GM12878 (cell line): ENCODE results near the gene MMD2. TPM values are rescaled to one million over a fixed set of nuclear protein-coding genes. Genes with fewer than 3 reads are reported as not detected.

Experiments
- ATAC-seq: fragments of 200-7000 bp; cut with Tn5 transposase; 3 replicates; pipeline ENCODE4 v1.9.1; 2020; ENCODE audit warnings: mild to moderate bottlenecking, moderate library complexity
- BruUV-seq: library from RNA; stranded (reverse); fragments of 400-500 nt; replicated peaks from 2 replicates; lab custom pipeline; 2021; lab: Mats Ljungman, UMichigan
- CTCF ChIA-PET: fragments of 300-600 bp; sonication (Branson Sonifier 250); formaldehyde crosslinking; extraction: SDS; loops from one replicate; lab custom pipeline; 2021; ENCODE audit warnings: inconsistent platforms; lab: Yijun Ruan, JAX
- POLR2A ChIA-PET: fragments of 350-600 bp; formaldehyde crosslinking; extraction: SDS; loops from one replicate; lab custom pipeline; 2021; ENCODE audit warnings: inconsistent platforms; lab: Charles Lee
- RAD21 ChIA-PET: fragments of 300-600 bp; sonication (Branson Sonifier 250); formaldehyde crosslinking; loops from one replicate; lab custom pipeline; 2023; ENCODE audit warnings: antibody characterized with exemption; ENCODE audit not compliant: unreplicated experiment; lab: Charles Lee
- SMC1A ChIA-PET: fragments of 300-600 bp; sonication (Branson Sonifier 250); formaldehyde crosslinking; loops from one replicate; lab custom pipeline; 2023; ENCODE audit not compliant: unreplicated experiment, uncharacterized antibody; lab: Charles Lee
- DNase-seq: peaks from one replicate; pipeline ENCODE4 v3.0.0-alpha.2; 2011; ENCODE audit warnings: low read depth, low spot score
- FAIRE-seq: peaks from 3 replicates; lab custom pipeline; 2011; peaks lifted over from hg19 to GRCh38; lab: Jason Lieb, UNC
- H2AFZ ChIP-seq: 2 replicates; pipeline ENCODE4 v1.6.0; 2011; ENCODE audit warnings: low read depth, low read length, control low read depth; ENCODE audit not compliant: control insufficient read depth
- H3K27ac ChIP-seq: 2 replicates; pipeline ENCODE4 v1.5.1; 2011; ENCODE audit warnings: control low read depth; ENCODE audit not compliant: control insufficient read depth, insufficient read depth
- H3K27me3 ChIP-seq, 2 experiments: replicated peaks in 1 of 2; 2 replicates each; pipeline versions ENCODE4 v1.6.0 to v1.6.1; 2011; ENCODE audit warnings: low read length in 1 of 2; ENCODE audit not compliant: control insufficient read depth in 2 of 2, insufficient read depth in 2 of 2
- H3K36me3 ChIP-seq, 2 experiments: 2 replicates each; pipeline ENCODE4 v1.5.1; 2011; ENCODE audit warnings: low read length in 1 of 2; ENCODE audit not compliant: control insufficient read depth in 2 of 2, insufficient read depth in 2 of 2
- H3K4me1 ChIP-seq: 2 replicates; pipeline ENCODE4 v1.6.1; 2011; ENCODE audit warnings: mild to moderate bottlenecking, low read length, moderate library complexity, mixed read lengths; ENCODE audit not compliant: control insufficient read depth, insufficient read depth
- H3K4me2 ChIP-seq: 2 replicates; pipeline ENCODE4 v1.6.0; 2011; ENCODE audit warnings: control low read depth; ENCODE audit not compliant: control insufficient read depth, insufficient read depth
- H3K4me3 ChIP-seq: fragments of 200-600 bp; sonication (generic); 2 replicates; pipeline ENCODE4 v1.5.1; 2016
- H3K79me2 ChIP-seq: 2 replicates; pipeline ENCODE4 v1.6.0; 2011; ENCODE audit warnings: low read length; ENCODE audit not compliant: control insufficient read depth, insufficient read depth
- H3K9ac ChIP-seq: 2 replicates; pipeline ENCODE4 v1.8.0; 2011; ENCODE audit warnings: low read length, control low read depth, mixed read lengths; ENCODE audit not compliant: control insufficient read depth, insufficient read depth
- H3K9me3 ChIP-seq: replicated peaks from 3 replicates; pipeline ENCODE4 v1.5.1; 2011; ENCODE audit warnings: mild to moderate bottlenecking, low read length; ENCODE audit not compliant: control insufficient read depth, insufficient read depth
- H4K20me1 ChIP-seq: 2 replicates; pipeline ENCODE4 v1.6.0; 2011; ENCODE audit not compliant: control insufficient read depth, insufficient read depth
- CHD2 ChIP-seq: IDR thresholded peaks from 2 replicates; pipeline ENCODE4 v1.6.1; 2011; ENCODE audit warnings: low read depth, low read length, improper control_type of control experiment, borderline replicate concordance
- CREM ChIP-seq: IDR thresholded peaks from 2 replicates; pipeline ENCODE4 v1.6.1; 2014; ENCODE audit warnings: antibody characterized with exemption, low read depth
- EED ChIP-seq: sonication (generic); IDR thresholded peaks from 2 replicates; pipeline ENCODE4 v1.6.1; 2016; ENCODE audit warnings: antibody characterized with exemption, low read depth
- ELK1 ChIP-seq: IDR thresholded peaks from 2 replicates; pipeline ENCODE4 v1.6.1; 2012; ENCODE audit warnings: low read depth, low read length, improper control_type of control experiment
- FOXK2 ChIP-seq: fragments of 450-650 bp; IDR thresholded peaks from 2 replicates; pipeline ENCODE4 v1.6.1; 2017; ENCODE audit warnings: mild to moderate bottlenecking, moderate library complexity
- HDAC2 ChIP-seq: fragments of 200-600 bp; sonication (generic); IDR thresholded peaks from 2 replicates; pipeline ENCODE4 v1.6.1; 2017
- MEF2B ChIP-seq: fragments of 450-650 bp; IDR thresholded peaks from 2 replicates; pipeline ENCODE4 v1.6.1; 2018; ENCODE audit warnings: mild to moderate bottlenecking, moderate library complexity; ENCODE audit not compliant: partially characterized antibody, poor library complexity, severe bottlenecking
- MYB ChIP-seq: fragments of 150-350 bp; IDR thresholded peaks from 2 replicates; pipeline ENCODE4 v1.6.1; 2014; ENCODE audit warnings: mild to moderate bottlenecking, low read depth, low read length, borderline replicate concordance
- NFYB ChIP-seq: IDR thresholded peaks from 2 replicates; pipeline ENCODE4 v1.6.1; 2011; ENCODE audit warnings: low read depth, mild to moderate bottlenecking, low read length, improper control_type of control experiment, moderate library complexity; ENCODE audit not compliant: insufficient read depth
- POLR2AphosphoS5 ChIP-seq: IDR thresholded peaks from 2 replicates; pipeline ENCODE4 v1.6.1; 2011; ENCODE audit warnings: mild to moderate bottlenecking, low read length, inconsistent platforms
- RB1 ChIP-seq: fragments of 450-650 bp; formaldehyde crosslinking; IDR thresholded peaks from 2 replicates; pipeline ENCODE4 v1.6.1; 2017; ENCODE audit warnings: mild to moderate bottlenecking, borderline replicate concordance
- RBBP5 ChIP-seq: fragments of 200-600 bp; sonication (generic); conservative IDR thresholded peaks from 2 replicates; pipeline ENCODE4 v1.6.1; 2016
- SMAD5 ChIP-seq: IDR thresholded peaks from 2 replicates; pipeline ENCODE4 v1.6.1; 2016; ENCODE audit warnings: antibody characterized with exemption, low read depth
- SMARCA5 ChIP-seq: fragments of 450-650 bp; IDR thresholded peaks from 2 replicates; pipeline ENCODE4 v1.6.1; 2017; ENCODE audit warnings: mild to moderate bottlenecking
- SREBF2 ChIP-seq: IDR thresholded peaks from 2 replicates; pipeline ENCODE4 v1.6.1; 2012; ENCODE audit warnings: mild to moderate bottlenecking, low read length
- TCF7 ChIP-seq: IDR thresholded peaks from 2 replicates; pipeline ENCODE4 v1.6.1; 2014; ENCODE audit warnings: antibody characterized with exemption, borderline replicate concordance
- YBX1 ChIP-seq: fragments of 450-650 bp; IDR thresholded peaks from 2 replicates; pipeline ENCODE4 v1.6.1; 2016; ENCODE audit warnings: antibody characterized with exemption
- ZNF384 ChIP-seq: IDR thresholded peaks from 2 replicates; pipeline ENCODE4 v1.6.1; 2012; ENCODE audit warnings: low read depth, mild to moderate bottlenecking, low read length, improper control_type of control experiment, borderline replicate concordance
- ZNF622 ChIP-seq: fragments of 450-650 bp; IDR thresholded peaks from 2 replicates; pipeline ENCODE4 v1.6.1; 2017; ENCODE audit warnings: mild to moderate bottlenecking, inconsistent platforms
- WGBS: methylation state at CpG from one replicate; pipeline ENCODE4 v1.1.6; 2016; ENCODE audit warnings: low lambda C conversion rate; ENCODE audit not compliant: insufficient replicate concordance, insufficient coverage; ENCODE audit errors: missing lambda C conversion rate; 5-methylcytosine and 5-hydroxymethylcytosine counted together
- in situ Hi-C: fragments of 300-500 bp; cut with MboI; formaldehyde crosslinking; loops from 9 replicates; pipeline ENCODE4 v1.14.3; 2018; ENCODE audit warnings: mixed read lengths
- intact Hi-C: fragments of 100-400 bp; cut with micrococcal nuclease; formaldehyde crosslinking; loops from one replicate; pipeline ENCODE4 v1.14.2; 2022; ENCODE audit not compliant: unreplicated experiment
- polyA plus RNA-seq, 11 experiments: library from polyadenylated mRNA; depleted of rRNA in 4 of 11; unstranded in 6 of 11; stranded (reverse) in 5 of 11; fragments of >200 nt; fragmentation: Nextera tagmentation in 4 of 11; fragmentation: Illumina TruSeq in 1 of 11; extraction: Ambion mirVana in 4 of 11; extraction: Trizol in 1 of 11; gene quantifications; 1 replicate in 1 of 11; 2 replicates in 10 of 11; pipeline versions ENCODE4 v1.2.1 to v1.2.3, GENCODE V29; 2011 to 2016; ENCODE audit warnings: inconsistent platforms in 2 of 11, missing spikeins in 2 of 11, low read depth in 1 of 11
- total RNA-seq, 4 experiments: library from RNA; depleted of rRNA in 3 of 4; stranded (reverse); fragments of >200 nt in 3 of 4; fragmentation: Illumina TruSeq in 1 of 4; extraction: Trizol in 1 of 4; gene quantifications; 2 replicates each; pipeline versions ENCODE4 v1.2.1 to v1.2.3, GENCODE V29; 2013 to 2021
- TF ChIP-seq, protein P1 (sequence below): IDR thresholded peaks from 2 replicates; pipeline ENCODE4 v1.6.1; 2012; ENCODE audit warnings: improper control_type of control experiment, low read depth, low read length; ENCODE audit not compliant: insufficient replicate concordance

The MMD2 gene
- total and polyA plus RNA-seq, 10 of the 15 experiments (the other 5 are each of a cell fraction or from before 2014, with no cell fraction given): not detected

- peaks cover 12% of the 10 kb centered on the region for H3K79me2 ChIP-seq
- ATAC-seq: peak; percentile 96
- peak overlapping the region; percentile 71; the same call in 1 of the 2 replicates for H3K9ac ChIP-seq
- no peaks in the 10 kb centered on the region for H3K4me1 ChIP-seq
- H3K27me3 ChIP-seq: no peaks in the 10 kb centered on the region
- peak overlapping the region; percentile 76; the same call in 1 of the 2 replicates for H3K4me3 ChIP-seq
- POLR2A ChIA-PET: interaction anchor here (0.6 to 0.9 kb wide), 2 partner anchors 106 to 198 kb away, joined by 3 read pairs; partner anchors contain the start of gene AP5Z1
- DNase-seq: peak; percentile 69
- FAIRE-seq: no peak
- intact Hi-C loops (loop anchor here (1.0 to 10.0 kb wide), 4 partner anchors 71 to 179 kb away; partner anchors contain the start of gene RBAK), in situ Hi-C loops (loop anchor here (5.0 kb wide), 1 partner anchor 109 kb away; no protein-coding TSS in a partner anchor)
- peak overlapping the region; percentile 48 for H3K27ac ChIP-seq
- WGBS: 3% methylated on average over 40 of the region's 41 CpGs
- no peaks in the 10 kb centered on the region for H3K9me3 ChIP-seq
- H3K4me2 ChIP-seq: peak overlapping the region; percentile 17; the same call in 1 of the 2 replicates
- CTCF ChIA-PET: interaction anchor here (0.5 to 1.6 kb wide), 31 partner anchors 8 to 477 kb away, joined by 3 to 15 read pairs (median 4); partner anchors contain the start of gene RBAK
- SMC1A ChIA-PET: interaction anchor here (0.6 to 1.5 kb wide), 5 partner anchors 9 to 113 kb away, joined by 3 to 7 read pairs (median 6); no protein-coding TSS in a partner anchor
- H2AFZ ChIP-seq: peak overlapping the region; percentile 84
- H3K36me3 ChIP-seq: peaks cover 0 to 11% of the 10 kb centered on the region in 2 experiments; a peak in 2 of 4 replicates
- no TSS peak for BruUV-seq
- no peaks in the 10 kb centered on the region for H4K20me1 ChIP-seq
- RAD21 ChIA-PET: interaction anchor here (0.7 to 1.7 kb wide), 14 partner anchors 9 to 706 kb away, joined by 3 to 18 read pairs (median 6); no protein-coding TSS in a partner anchor
- no peak for TF ChIP-seq YBX1
- TF ChIP-seq ZNF384: no peak
- no peak for TF ChIP-seq CHD2
- TF ChIP-seq SMARCA5: peak; percentile 72; the same call in 1 of the 2 replicates
- no peak for TF ChIP-seq ZNF622
- TF ChIP-seq, protein P1, sequence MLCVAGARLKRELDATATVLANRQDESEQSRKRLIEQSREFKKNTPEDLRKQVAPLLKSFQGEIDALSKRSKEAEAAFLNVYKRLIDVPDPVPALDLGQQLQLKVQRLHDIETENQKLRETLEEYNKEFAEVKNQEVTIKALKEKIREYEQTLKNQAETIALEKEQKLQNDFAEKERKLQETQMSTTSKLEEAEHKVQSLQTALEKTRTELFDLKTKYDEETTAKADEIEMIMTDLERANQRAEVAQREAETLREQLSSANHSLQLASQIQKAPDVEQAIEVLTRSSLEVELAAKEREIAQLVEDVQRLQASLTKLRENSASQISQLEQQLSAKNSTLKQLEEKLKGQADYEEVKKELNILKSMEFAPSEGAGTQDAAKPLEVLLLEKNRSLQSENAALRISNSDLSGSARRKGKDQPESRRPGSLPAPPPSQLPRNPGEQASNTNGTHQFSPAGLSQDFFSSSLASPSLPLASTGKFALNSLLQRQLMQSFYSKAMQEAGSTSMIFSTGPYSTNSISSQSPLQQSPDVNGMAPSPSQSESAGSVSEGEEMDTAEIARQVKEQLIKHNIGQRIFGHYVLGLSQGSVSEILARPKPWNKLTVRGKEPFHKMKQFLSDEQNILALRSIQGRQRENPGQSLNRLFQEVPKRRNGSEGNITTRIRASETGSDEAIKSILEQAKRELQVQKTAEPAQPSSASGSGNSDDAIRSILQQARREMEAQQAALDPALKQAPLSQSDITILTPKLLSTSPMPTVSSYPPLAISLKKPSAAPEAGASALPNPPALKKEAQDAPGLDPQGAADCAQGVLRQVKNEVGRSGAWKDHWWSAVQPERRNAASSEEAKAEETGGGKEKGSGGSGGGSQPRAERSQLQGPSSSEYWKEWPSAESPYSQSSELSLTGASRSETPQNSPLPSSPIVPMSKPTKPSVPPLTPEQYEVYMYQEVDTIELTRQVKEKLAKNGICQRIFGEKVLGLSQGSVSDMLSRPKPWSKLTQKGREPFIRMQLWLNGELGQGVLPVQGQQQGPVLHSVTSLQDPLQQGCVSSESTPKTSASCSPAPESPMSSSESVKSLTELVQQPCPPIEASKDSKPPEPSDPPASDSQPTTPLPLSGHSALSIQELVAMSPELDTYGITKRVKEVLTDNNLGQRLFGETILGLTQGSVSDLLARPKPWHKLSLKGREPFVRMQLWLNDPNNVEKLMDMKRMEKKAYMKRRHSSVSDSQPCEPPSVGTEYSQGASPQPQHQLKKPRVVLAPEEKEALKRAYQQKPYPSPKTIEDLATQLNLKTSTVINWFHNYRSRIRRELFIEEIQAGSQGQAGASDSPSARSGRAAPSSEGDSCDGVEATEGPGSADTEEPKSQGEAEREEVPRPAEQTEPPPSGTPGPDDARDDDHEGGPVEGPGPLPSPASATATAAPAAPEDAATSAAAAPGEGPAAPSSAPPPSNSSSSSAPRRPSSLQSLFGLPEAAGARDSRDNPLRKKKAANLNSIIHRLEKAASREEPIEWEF: no peak
- no peak for TF ChIP-seq RBBP5
- TF ChIP-seq MYB: no peak
- TF ChIP-seq SMAD5: peak; percentile 53; the same call in 1 of the 2 replicates
- TF ChIP-seq FOXK2: no peak
- TF ChIP-seq HDAC2: no peak
- TF ChIP-seq SREBF2: no peak
- peak; percentile 67 for TF ChIP-seq CREM
- no peak for TF ChIP-seq TCF7
- TF ChIP-seq EED: no peak
- TF ChIP-seq POLR2AphosphoS5: peak; percentile 77; the same call in 1 of the 2 replicates
- no peak for TF ChIP-seq MEF2B
- no peak for TF ChIP-seq RB1
- TF ChIP-seq ELK1: peak; percentile 63; the same call in 1 of the 2 replicates
- TF ChIP-seq NFYB: no peak
Observed at GRCh38 chr7:4973728-4974198, 14.8 kb upstream of the MMD2 start.
